GM08714 (cell line): ENCODE results near the gene RYR2.

Experiments
- H3K4me3 ChIP-seq: fragments of 200-500 bp; sonication (Bioruptor generic); 2 replicates; pipeline ENCODE4 v1.5.1; 2014; ENCODE audit warnings: mild to moderate bottlenecking, low read length, inconsistent platforms
- ZNF274 ChIP-seq: IDR thresholded peaks from 2 replicates; pipeline ENCODE4 v1.6.1; 2012; ENCODE audit warnings: mild to moderate bottlenecking, low read depth, low read length

Gene RYR2

DNA sequence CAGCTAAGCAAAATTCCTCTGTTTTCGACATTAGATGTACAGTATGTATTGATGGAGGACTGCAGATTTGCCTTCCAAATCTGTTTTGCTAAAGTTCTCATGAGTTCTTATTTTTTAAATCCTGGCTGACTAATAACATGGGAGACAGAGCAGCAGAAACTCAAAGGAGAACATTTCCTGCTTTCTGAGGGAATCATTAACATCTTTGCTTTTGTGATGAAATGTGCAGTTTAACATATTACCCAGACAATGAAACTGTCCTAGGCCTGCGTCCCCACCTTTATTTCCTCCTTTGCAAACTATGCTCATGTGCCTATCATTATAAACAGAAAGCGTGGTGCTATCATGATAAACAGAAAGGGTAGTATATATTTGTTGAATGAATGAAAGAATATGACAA is 698.9 kb downstream of the RYR2 start:
- no peak for TF ChIP-seq ZNF274
- H3K4me3 ChIP-seq: no peak overlapping the region

DNA sequence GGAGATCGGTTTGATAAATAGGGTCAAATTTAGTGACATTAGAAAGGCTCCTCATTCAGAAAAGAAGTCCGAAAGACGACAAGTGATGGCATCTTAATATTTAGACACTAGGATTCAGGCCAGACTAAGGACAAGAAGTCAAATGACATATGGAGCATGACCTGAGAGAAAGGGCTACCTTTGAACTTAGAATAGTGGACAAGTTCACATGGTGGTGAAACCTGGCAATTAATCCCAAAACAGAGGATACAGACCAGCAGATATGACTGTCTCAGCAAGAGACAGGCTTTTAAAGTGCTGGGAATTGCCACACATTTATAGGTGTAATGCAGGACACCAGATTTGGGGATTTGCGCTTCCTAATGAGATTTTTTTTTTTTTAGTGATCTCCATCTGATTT is 703.6 kb downstream of the RYR2 start:
- no peak overlapping the region for H3K4me3 ChIP-seq
- no peak for TF ChIP-seq ZNF274

DNA sequence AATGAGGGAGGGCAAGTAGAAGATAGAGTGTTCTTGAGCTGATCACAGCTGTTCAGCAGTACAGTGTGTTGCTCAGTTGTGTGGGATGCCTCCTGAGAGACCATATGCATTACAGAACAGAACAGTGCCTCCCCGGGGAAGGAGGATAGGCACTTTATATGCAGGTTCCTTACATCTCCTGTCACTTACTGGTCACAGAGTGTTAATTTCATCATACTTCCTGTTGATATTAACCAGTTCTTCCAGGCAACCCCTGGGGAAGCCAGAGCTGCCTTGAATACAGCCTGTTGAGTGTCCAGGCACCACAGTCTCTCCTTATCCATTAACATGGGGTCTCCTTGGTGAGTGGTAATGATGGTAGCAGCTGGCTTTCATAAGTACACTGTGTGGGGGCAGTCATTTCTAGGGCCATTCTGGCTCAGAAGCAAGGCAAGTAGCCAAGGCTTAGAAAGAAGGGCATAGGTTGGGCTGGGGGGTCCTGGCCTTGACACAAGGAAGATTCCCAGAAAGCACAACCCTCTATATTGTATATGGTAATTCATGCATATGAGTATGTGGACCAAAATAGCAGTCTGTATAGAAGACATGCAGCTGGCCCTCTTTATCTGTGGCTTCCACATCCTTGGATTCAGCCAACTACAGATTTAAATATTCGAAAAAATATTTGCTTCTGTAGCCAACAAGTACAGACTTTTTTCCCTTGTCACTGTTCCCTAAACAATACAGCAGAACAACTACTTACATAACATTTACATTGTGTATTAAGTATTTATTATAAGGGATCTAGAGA is 706.4 kb downstream of the RYR2 start:
- H3K4me3 ChIP-seq: no peak overlapping the region
- TF ChIP-seq ZNF274: no peak

DNA sequence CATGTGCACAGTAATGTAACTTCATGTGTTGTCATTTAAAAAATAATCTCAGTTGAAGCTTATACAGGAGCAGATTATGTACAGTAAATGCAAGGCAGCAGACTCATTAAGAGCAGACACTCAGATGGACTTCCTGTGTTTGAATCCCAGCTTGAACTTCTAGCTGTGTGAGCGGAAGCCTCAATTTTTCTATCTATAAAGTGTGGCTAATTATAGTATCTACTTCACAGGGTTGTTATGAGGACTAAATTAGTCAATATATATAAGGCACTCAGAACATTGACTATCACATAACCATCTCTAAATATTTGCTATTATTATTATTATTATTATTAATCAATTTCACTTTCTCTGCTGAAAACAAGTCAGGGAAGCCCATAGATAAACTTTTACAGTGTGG is 707.1 kb downstream of the RYR2 start:
- no peak overlapping the region for H3K4me3 ChIP-seq
- TF ChIP-seq ZNF274: no peak

DNA sequence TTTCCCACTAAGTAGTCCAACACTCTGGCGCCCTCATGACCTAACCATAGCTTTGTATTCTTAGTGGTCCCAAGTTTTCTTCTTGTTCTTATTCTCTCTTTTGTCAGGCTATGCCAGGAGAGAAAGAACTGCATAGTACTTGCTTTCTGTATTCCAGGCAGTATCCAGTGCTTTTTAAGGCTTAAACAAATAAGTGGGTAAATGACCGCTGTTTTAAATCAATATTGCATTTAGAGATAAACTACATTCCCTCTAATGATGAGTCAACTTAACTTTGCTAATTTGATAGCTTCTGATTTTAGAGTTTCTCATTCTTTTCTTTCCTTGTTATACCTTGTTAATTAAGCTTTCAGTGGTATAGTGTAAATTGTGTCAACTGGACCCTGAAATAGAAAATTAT is 709.1 kb downstream of the RYR2 start:
- no peak for TF ChIP-seq ZNF274
- H3K4me3 ChIP-seq: no peak overlapping the region

DNA sequence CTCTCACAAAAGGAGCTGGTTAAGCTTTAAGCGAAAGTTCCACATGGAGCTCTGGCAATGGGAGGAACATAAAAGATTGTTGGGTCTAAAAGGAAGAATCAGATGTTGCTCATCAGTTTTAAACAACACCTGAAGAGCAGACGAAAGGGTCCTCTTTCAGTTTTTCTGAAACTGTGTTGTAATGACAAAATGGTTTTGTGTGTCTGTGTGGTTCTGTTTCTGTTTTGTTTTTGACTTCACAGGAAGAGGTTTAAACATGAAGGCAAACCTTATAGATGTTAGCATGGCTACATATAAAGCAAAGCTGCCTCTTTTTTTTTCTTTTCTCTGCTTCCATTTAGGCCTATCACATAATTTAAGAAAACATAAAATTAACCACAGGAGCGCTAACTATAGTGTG is 712.6 kb downstream of the RYR2 start:
- H3K4me3 ChIP-seq: no peak overlapping the region
- TF ChIP-seq ZNF274: no peak

DNA sequence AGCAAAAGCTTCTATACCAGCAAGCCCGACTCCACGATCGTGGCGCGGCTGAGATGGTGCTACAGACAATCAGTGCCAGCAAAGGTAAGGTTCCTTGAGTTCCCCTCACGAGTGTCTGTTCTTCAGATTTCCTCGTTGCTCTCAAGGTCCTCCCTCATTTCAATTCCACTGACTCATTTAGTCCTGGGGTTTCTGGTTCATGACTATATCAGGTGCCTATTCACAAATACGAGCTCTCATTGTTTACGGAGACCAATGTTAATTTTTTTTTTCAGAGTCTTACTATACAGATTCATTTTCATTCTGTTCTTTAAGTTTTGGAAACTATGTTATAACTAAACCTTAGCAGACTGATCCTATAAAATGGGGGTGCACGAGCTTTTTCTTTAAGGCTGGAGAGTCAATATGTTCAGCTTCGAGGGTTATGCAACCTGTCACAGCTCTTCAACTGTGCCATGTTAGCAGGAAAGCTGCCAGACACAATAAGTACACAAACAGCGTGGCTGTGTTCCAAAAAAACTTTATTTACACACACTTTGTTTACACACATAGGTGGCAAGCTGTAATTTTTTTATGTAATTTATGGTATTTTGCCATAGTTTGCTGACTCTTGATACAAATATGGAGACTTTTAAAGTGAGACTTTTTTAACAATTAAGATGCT is 714.5 kb downstream of the RYR2 start:
- no peak overlapping the region for H3K4me3 ChIP-seq
- no peak for TF ChIP-seq ZNF274

DNA sequence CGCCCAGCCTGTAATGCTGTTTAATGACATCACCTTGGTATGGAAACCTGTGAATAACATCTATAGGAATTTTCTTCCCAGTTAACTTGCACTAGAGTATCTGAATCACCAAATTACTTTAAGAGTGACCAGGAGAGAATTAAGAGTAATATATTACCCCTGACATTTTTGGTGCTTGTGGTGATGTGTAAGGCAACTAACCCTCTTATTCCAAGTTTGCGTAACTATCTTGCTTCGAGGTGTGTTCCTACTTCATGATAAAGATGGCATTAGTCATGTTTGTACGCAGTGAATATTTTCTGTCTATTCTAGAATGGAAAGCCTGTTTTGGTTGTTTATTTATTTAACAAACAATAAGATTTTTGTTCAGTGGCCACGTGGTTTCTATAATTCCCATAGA is 717.4 kb downstream of the RYR2 start:
- H3K4me3 ChIP-seq: no peak overlapping the region
- no peak for TF ChIP-seq ZNF274

DNA sequence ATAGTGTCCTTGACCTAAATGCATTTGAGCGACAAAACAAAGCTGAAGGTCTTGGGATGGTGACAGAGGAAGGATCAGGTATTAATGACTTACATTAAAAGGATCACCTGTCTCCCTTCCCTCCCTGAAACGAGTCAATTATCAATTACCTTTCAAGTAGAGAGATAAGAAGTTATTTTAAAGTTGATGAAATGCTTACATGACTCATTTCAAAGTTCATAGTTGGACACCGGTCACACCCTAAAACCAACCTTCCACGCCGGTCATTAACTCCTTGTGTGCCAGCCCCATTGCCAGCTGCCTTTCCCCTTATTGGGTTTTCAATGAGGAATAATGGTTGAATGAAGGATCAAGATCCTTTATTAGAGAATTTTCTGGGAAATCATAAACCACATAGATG is 719.0 kb downstream of the RYR2 start:
- no peak for TF ChIP-seq ZNF274

DNA sequence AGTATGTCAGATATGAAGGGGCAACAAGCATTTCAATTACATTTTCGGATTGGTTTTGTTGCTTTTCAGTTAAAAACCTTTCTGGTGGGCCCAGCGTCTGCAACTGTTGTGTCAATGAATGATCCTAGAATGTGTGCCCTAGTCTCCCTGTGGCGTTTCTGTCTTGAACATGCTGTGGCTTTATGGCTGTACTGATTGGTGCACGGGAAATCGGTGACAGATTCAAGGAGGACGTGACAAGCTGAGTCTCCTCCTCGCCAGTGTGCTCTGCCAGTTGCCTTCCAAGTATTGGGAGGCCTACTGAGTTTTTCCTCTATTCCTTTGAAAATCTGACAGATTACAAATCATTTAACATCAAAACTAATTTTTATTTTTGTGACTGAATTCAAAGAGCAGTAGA is 721.2 kb downstream of the RYR2 start:
- H3K4me3 ChIP-seq: no peak overlapping the region
- no peak for TF ChIP-seq ZNF274

More for the DNA sequence above, 719.0 kb downstream of the RYR2 start:
- no peak overlapping the region for H3K4me3 ChIP-seq

DNA sequence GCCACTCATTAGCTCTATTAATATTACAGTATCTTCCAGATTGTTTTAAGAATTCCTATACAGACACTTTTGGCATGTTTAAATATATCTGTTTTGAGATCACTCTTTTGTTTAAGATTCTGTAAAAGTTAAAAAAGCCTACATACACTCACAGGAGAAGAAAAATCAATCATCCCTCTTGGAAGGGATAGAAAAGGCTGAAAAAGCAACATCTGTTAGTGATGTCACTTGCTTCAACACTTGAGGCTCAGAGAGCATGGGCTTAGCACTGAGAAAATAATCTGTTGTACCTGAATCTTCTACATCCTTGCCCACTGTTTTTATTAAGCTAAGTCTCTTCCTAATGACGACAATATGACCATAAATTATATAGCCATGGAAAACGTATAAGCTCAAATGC is 721.8 kb downstream of the RYR2 start:
- H3K4me3 ChIP-seq: no peak overlapping the region
- TF ChIP-seq ZNF274: no peak

DNA sequence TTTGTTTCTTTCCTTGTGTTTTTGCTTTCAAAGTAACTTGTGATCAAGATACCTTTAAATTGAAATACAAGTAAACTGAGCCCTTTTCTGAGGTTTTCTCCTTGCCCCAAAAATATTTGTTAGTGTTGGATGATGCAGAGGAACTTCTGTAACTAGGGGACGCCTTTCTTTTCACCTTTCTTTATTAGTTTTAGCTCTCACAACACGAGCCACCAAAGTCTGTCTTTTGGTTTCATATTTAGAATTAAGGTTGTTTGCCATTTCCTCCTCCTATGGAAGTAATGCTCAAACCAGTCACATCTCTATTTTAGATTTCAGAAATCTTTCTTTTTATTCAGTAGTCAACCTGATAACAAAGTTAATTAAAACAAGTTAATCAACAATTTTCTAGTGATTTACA is 727.9 kb downstream of the RYR2 start:
- TF ChIP-seq ZNF274: no peak
- no peak overlapping the region for H3K4me3 ChIP-seq

DNA sequence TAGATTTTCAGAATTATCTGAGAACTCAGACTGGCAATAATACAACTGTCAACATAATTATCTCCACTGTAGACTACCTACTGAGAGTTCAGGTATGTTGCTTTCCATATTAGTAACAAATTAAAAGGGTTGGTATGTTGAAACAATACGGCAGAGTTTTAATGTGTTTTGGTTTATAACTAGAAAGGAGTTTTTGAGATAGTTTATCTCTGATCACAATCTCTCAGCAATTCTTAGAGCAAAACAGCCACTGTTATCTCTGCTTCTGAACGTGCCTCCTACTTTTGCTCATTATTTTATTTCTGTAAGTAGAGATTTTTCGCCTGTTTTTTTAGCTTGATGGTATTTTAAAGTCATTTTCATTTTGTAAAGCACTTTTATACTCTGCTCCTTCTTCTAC is 730.0 kb downstream of the RYR2 start:
- TF ChIP-seq ZNF274: no peak
- H3K4me3 ChIP-seq: no peak overlapping the region

DNA sequence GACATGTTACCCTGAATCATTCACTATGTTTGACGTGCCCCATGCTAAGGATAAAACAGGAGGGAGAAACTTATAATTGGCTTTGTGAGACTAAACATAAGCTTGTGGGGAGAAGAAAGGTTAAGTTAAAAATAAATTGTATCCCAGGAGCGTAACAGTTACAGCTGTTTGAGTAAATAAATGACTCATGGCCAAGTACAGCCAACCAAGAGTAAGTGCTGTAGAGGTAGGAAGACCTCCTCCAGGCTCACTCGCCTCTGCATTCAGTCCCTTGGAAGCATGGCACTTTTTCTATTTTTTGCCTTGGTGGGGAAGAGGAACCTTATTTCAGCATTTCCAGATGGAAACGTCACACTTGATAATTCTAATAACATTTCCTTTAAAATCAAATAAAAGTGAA is 732.3 kb downstream of the RYR2 start:
- TF ChIP-seq ZNF274: no peak

DNA sequence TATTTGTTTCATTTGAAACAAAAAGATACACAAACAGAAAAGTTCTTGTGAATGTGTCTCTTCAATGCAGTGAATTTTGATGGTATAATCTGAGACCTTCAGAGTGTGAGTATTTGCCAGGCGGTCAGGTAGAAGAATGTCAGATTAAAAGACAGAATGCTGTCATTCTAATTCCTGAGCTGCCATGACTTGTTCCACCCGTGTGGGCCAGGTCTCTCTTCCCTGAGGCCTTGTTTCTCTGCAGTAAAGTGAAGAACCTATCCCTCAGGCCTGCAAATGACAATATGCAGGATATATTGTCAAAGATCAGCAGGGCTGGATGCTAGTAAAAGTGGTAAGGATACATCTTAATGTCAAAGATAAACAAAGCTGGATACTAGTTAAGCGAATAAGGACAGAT is 737.4 kb downstream of the RYR2 start:
- no peak for TF ChIP-seq ZNF274

More for the DNA sequence above, 732.3 kb downstream of the RYR2 start:
- no peak overlapping the region for H3K4me3 ChIP-seq

More for the DNA sequence above, 737.4 kb downstream of the RYR2 start:
- no peak overlapping the region for H3K4me3 ChIP-seq
